Neural progenitor cell (in vitro differentiated cells): Measurements from ENCODE around the gene PCYOX1L.

Experiments
- EZH2 ChIP-seq: fragments of 200-600 bp; sonication (generic); IDR thresholded peaks from 2 replicates; pipeline ENCODE4 v1.6.1; 2017; ENCODE audit warnings: antibody characterized with exemption, mild to moderate bottlenecking, moderate library complexity
- TF ChIP-seq, protein P1 (sequence below): fragments of 200-600 bp; sonication (generic); IDR thresholded peaks from 2 replicates; pipeline ENCODE4 v1.5.1; 2017; ENCODE audit warnings: antibody characterized with exemption, mild to moderate bottlenecking

DNA sequence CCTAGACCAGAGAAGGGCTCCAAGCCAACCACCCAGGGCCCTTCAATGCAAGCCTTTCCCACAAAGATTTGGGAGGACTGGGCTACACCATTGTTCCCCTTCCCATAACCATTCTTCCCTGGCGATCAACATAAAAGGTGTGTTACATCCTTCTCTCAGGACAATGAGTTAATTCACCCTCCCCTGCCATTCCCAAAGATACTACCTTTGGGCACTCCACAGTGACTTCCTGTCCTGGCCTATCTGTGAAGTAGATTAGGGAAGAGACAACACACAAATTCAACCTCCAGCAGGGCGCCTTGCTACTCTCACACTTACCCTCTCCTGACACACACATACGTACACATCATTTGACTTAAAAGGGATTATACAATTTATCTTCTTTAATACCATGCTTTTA is 44.4 kb downstream of the PCYOX1L start:
- TF ChIP-seq, protein P1, sequence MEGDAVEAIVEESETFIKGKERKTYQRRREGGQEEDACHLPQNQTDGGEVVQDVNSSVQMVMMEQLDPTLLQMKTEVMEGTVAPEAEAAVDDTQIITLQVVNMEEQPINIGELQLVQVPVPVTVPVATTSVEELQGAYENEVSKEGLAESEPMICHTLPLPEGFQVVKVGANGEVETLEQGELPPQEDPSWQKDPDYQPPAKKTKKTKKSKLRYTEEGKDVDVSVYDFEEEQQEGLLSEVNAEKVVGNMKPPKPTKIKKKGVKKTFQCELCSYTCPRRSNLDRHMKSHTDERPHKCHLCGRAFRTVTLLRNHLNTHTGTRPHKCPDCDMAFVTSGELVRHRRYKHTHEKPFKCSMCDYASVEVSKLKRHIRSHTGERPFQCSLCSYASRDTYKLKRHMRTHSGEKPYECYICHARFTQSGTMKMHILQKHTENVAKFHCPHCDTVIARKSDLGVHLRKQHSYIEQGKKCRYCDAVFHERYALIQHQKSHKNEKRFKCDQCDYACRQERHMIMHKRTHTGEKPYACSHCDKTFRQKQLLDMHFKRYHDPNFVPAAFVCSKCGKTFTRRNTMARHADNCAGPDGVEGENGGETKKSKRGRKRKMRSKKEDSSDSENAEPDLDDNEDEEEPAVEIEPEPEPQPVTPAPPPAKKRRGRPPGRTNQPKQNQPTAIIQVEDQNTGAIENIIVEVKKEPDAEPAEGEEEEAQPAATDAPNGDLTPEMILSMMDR, result no peak
- TF ChIP-seq EZH2, result no peak
